ENCODE measurements around the gene NBEA.

NBEA gene

GRCh38 chr13:35474496-35475211 lies 532.6 kb downstream of the NBEA start:
- no peak for DNase-seq (ENCODE audit: low read depth)
- H3K4me3 ChIP-seq (ENCODE audit: low read depth, low read length), result no peak overlapping the region
- TF ChIP-seq, protein P1, sequence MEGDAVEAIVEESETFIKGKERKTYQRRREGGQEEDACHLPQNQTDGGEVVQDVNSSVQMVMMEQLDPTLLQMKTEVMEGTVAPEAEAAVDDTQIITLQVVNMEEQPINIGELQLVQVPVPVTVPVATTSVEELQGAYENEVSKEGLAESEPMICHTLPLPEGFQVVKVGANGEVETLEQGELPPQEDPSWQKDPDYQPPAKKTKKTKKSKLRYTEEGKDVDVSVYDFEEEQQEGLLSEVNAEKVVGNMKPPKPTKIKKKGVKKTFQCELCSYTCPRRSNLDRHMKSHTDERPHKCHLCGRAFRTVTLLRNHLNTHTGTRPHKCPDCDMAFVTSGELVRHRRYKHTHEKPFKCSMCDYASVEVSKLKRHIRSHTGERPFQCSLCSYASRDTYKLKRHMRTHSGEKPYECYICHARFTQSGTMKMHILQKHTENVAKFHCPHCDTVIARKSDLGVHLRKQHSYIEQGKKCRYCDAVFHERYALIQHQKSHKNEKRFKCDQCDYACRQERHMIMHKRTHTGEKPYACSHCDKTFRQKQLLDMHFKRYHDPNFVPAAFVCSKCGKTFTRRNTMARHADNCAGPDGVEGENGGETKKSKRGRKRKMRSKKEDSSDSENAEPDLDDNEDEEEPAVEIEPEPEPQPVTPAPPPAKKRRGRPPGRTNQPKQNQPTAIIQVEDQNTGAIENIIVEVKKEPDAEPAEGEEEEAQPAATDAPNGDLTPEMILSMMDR (IDR thresholded peaks at IDR 0.05; ENCODE audit: control insufficient read depth, extremely low read depth, insufficient read depth), result no peak

DNA sequence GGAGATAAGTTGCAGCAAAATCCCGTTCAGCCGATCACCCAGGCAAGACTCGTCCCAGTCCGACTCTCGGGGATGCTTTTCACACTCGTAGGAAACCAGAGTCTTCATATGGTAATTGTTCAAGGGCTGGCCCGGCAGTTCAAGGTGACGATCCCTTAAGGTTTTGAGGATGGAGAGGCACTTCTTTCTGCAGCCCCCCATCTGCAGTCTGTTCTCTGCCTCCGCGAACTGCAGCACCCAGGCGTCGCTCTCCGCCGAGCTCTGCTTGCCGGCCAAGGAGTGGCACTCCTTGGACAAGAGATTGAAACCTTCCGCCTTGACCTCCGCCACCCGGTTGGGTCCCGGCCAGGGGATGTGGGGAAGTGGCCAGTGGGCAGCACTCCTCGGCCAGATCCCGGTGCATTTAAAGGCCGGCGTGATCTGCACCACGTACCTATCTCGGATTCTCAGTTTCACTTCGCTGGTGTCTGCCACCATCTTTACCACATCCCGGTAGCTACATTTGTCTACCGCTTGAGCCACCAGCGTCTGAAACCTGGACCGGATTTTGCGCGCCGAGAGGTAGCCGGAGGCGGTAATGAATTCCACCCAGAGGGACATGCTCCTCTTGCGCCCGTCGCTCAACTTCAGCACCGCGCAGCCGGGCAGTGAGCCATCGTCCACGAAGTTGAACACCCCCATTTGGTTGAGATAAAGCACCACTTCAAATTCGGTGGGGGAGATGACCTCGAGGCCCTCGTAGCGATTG lies 533.3 kb downstream of the NBEA start:
- TF ChIP-seq, protein P1 (IDR thresholded peaks at IDR 0.05; ENCODE audit: control insufficient read depth, extremely low read depth, insufficient read depth), result no peak
- DNase-seq (ENCODE audit: low read depth), result no peak
- no peak overlapping the region for H3K4me3 ChIP-seq (ENCODE audit: low read depth, low read length)

DNA sequence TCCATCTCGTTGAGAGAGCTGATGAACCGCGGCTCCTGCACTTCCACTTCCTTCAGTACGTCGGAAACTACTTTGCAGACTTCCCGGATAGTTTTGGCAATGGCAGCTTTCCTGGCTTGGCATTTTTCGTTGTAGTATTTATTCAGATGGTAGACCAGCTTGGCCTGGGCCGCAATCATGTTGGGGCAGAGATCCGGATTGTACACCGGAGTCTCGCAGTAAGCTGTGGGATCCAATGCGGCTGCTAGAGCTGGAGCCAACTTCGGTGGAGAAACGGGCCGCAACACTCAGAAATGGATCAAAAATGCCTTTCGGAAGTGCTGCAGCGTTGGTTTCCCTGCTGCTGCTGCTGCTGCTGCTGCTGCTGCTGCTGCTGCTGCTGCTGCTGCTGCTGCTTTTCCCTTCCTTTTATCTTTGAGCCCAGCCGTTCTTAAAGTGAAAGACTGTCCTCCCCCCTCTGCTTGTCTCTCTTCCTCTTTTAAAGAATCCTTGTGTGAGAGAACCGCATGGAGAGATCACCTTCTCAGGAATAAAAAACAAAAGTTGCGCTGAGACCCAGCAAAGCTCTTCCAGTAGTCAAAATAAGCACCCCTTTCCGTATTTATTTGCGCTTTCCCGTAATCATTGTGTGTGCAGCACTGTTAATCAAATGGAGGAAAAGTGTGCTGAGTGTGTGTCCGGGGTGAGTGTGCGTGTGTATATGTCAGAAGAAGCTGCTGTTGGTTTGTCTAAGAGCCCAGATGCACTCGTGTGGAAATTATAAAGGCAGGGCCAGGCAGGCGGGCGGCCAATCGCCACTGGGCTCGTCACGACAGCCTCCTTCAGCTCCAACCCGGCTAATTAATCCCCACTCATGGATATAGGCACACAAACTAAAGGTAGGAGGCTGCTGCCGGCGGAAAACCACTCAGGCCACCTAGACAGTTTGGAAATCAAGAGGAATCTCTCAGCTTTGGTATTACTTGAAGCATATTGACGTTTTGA lies 534.2 kb downstream of the NBEA start, which contains the start of gene MAB21L1:
Gene MAB21L1, minus strand, starts transcription at position 730 of the 984 bp plus-strand sequence. Its CDS starts 551 bp downstream, at position 179.
- H3K4me3 ChIP-seq (ENCODE audit: low read depth, low read length), result no peak within 1 kb of the TSS
- DNase-seq (ENCODE audit: low read depth), result no peak
- TF ChIP-seq, protein P1 (IDR thresholded peaks at IDR 0.05; ENCODE audit: control insufficient read depth, extremely low read depth, insufficient read depth), result no peak

DNA sequence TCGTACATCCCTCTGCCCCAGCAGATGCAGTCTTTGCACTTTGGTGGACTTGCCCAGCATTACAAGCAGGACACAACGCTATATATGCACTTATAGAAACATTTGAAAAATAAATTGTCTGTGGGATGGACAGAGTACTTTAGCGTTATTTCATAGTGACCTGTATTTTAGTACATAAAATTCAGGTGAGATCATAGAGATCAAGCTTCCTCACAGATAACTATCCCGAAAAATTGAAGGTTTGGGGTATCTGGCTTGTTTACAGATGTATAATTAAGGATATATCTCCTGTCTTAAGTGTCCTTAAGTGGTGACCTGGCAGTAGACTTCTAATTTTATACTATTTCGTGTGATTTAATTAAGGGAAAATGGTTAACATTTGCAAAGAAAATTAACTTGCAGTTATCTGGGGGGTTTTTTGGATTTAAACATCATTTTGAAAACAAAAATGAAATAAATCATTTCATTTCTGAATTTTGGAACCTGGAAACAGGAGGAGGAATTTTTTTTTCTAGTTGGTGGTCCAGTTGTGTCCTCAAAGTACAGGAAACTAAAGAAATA lies 535.4 kb downstream of the NBEA start:
- TF ChIP-seq, protein P1 (IDR thresholded peaks at IDR 0.05; ENCODE audit: control insufficient read depth, extremely low read depth, insufficient read depth), result no peak
- DNase-seq (ENCODE audit: low read depth), result no peak
- H3K4me3 ChIP-seq (ENCODE audit: low read depth, low read length), result no peak overlapping the region

GRCh38 chr13:35478271-35479037 lies 536.4 kb downstream of the NBEA start:
- TF ChIP-seq, protein P1 (IDR thresholded peaks at IDR 0.05; ENCODE audit: control insufficient read depth, extremely low read depth, insufficient read depth), result no peak
- H3K4me3 ChIP-seq (ENCODE audit: low read depth, low read length), result no peak overlapping the region
- no peak for DNase-seq (ENCODE audit: low read depth)
